HG03469 (cell line): ENCODE measurements around the gene NINJ2.

Experiments used
- ATAC-seq: cut with Tn5 transposase; IDR thresholded peaks from one replicate; pipeline ENCODE4 v1.9.1; 2021; ENCODE audit warnings: mild to moderate bottlenecking, moderate library complexity, moderate number of reproducible peaks; ENCODE audit not compliant: unreplicated experiment

NINJ2 gene

GRCh38 chr12:535396-535795 lies 127.8 kb downstream of the NINJ2 start:
- no peak for ATAC-seq

- ATAC-seq: no peak
Observed at GRCh38 chr12:534216-534615, 129.0 kb downstream of the NINJ2 start.

- no peak for ATAC-seq
Observed at GRCh38 chr12:533718-534117, 129.5 kb downstream of the NINJ2 start.

DNA sequence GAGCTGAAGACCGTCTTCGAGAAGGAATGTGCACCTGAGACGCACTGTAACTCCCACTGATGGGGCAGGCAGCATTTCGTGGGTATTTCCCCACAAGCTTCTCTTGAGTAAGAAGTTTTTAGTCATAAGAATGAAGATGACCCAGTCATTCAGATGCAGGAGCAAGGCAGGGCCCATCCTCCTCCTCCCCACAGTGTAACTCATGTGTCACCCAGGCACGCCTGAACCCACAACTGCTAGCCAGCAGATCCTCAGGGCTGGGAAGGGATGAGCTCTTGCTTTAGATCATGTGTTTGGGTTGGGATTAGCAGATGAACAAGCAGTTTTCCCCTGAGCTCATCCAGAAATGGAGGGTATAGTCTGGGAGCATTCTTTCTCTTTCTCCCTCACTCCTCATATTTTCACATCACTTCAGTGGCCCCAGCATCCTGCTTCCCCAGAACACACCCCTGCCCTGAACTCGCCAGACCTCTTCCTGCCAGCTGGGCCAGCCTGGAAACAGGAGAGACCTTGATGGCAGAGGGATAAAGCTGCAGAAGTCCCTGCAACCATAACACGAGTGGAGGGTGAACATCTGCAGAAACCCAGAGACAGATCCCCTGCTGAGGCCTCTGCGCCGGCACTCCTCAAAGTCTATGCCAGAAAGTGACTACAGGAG lies 130.2 kb downstream of the NINJ2 start:
- ATAC-seq: no peak

- no peak for ATAC-seq
Observed at GRCh38 chr12:531951-532585, 131.2 kb downstream of the NINJ2 start.

- ATAC-seq: no peak
Observed at GRCh38 chr12:530821-531220, 132.4 kb downstream of the NINJ2 start.

GRCh38 chr12:530308-530707 lies 132.9 kb downstream of the NINJ2 start:
- no peak for ATAC-seq

DNA sequence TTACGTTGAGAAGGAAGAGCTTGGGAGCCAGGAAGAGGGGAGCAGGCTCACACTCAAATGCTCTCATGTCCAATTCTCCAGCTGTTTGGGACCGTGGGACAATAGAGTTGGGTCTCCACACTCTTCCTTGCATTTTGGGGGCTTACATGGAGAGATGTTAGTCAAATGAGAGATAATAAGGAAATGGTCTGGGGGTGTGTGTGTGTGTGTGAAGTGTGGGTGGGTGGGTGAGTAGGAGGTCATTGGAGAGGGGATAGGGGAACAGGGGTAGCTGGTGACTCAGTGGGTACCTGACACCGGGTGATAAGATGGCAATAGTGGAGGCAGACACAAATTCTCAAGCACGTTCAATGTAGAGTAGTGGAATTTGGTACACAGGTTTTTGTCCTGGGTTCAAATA lies 135.5 kb downstream of the NINJ2 start:
- ATAC-seq: no peak

DNA sequence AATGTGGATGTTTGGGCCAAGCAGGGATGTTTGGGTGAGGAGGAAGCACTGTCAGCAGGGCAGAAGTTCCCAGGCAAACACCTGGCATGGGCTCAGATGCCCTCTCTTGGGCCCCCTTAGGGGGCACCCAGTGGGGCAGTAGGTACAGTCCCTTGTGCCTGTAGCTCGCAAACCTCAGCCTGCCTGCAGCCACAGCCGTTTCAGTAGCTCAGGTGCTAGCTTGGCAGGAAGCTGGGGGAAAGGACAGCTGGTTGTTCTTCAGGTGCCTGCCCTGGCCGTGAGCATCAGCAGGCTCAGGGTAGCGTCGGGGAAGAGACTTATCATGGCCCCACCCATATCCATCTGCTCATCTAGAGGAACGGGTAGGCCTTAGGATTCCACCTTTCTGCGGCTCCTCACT lies 136.0 kb downstream of the NINJ2 start:
- ATAC-seq: no peak

- ATAC-seq: no peak
Observed at GRCh38 chr12:526089-526488, 137.2 kb downstream of the NINJ2 start.

GRCh38 chr12:524167-524951 lies 138.9 kb downstream of the NINJ2 start:
- no peak for ATAC-seq

DNA sequence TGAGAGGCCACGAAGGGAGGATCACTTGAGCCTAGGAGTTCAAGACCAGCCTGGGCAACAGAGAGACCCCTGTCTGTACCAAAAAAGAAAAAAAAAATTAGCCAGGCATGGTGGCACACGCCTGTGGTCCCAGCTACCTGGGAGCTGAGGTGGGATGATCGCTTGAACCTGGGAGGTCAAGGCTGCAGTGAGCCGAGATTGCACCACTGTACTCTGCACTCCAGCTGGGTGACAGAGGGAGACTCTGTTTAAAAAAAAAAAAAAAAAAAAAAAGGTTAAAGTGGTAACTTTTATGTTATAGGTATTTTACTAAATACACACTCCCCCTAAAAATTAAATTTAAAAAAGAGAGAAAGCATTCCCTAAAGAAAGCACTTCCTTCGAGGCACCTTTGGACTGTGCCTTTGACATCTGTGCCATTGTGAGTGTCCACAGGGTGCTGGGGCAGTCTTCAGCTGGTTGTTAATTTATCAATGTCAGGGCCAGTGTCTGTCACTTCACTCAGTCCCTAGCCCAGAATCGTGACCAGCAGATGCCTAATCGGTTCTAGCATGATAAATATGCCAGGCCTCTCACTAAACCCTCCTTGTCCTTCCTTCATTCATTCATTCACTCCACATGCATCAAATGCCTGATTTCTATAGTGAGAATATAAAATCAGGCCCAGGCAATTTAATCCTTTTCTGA lies 140.4 kb downstream of the NINJ2 start:
- ATAC-seq: no peak

GRCh38 chr12:520119-520518 lies 143.1 kb downstream of the NINJ2 start:
- ATAC-seq: no peak

- no peak for ATAC-seq
Observed at GRCh38 chr12:517538-517937, 145.7 kb downstream of the NINJ2 start.
